ENCODE measurements around the gene THUMPD3. TPM values are rescaled to one million over a fixed set of nuclear protein-coding genes. Genes with fewer than 3 reads are reported as not detected.

The THUMPD3 gene
- total and polyA plus RNA-seq, 2 of the 13 experiments (the other 11 are each of a cell fraction or from before 2014, with no cell fraction given), result 31.2 to 44.1 TPM

DNA sequence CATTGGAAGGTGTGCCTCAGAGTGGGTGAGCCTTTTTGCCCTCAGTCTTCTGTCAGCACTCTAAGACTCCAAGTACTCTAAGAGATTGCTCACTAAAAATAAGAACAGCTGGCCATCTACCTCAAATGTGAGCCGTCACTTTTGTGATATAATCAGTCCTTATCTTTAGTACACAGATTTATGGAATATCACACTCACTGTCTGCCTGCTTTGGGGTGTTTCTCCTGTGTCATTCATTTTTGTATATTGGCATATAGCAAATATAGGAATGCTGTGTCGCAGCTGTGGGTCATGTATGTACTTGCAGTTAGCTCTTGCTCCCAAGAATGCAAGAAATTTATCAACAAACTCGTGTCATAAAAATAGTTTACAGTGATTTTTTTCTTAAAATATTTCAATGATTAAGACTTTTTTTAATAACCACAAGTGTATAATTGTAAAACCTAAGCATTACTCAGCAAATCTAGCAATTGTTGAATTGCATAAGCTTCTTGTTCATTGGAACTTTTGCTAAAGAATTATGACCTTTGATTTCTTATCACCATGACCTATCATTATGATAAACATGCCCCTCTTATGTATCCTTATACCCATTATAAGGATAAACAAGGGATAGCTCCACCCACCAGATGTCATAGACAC lies 53.4 kb downstream of the THUMPD3 start:
- peaks cover 96% of the 10 kb centered on the region for H3K79me2 ChIP-seq (ENCODE audit: insufficient read depth, low read length)
- no peak for FAIRE-seq
- in situ Hi-C loops (cut with HindIII; ENCODE audit: extremely low pct_ligation_motif_present, low pct_unique_long_range_greater_than_20kb), result no loop called here
- POLR2A ChIA-PET, result interaction anchor here (1.3 to 2.2 kb wide), 2 partner anchors 20 to 53 kb away, joined by 3 to 17 read pairs; partner anchors contain the start of genes SETD5 and THUMPD3
- H3K27ac ChIP-seq (ENCODE audit: extremely low read length, insufficient read depth, low read length), result peak overlapping the region; percentile 39
- TF ChIP-seq CREM (IDR thresholded peaks at IDR 0.05) (no peak), CREM (CRISPR knock-in tag; IDR thresholded peaks at IDR 0.05) (no peak), ZNF672 (CRISPR knock-in tag; IDR thresholded peaks at IDR 0.05) (no peak), KDM6A (CRISPR knock-in tag; IDR thresholded peaks at IDR 0.05; ENCODE audit: low read depth) (no peak), YEATS2 (CRISPR knock-in tag; IDR thresholded peaks at IDR 0.05; ENCODE audit: borderline replicate concordance) (no peak), PHB2 (IDR thresholded peaks at IDR 0.05; ENCODE audit: partially characterized antibody) (no peak), NR2F1 (CRISPR knock-in tag; IDR thresholded peaks at IDR 0.05) (no peak), NFE2 (CRISPR knock-in tag; IDR thresholded peaks at IDR 0.05) (no peak), ZFY (CRISPR knock-in tag; IDR thresholded peaks at IDR 0.05) (no peak), IRX3 (CRISPR knock-in tag; IDR thresholded peaks at IDR 0.05; ENCODE audit: borderline replicate concordance, low read depth) (no peak), ZNF160 (CRISPR knock-in tag; IDR thresholded peaks at IDR 0.05) (no peak)
- TF ChIP-seq, protein P1, sequence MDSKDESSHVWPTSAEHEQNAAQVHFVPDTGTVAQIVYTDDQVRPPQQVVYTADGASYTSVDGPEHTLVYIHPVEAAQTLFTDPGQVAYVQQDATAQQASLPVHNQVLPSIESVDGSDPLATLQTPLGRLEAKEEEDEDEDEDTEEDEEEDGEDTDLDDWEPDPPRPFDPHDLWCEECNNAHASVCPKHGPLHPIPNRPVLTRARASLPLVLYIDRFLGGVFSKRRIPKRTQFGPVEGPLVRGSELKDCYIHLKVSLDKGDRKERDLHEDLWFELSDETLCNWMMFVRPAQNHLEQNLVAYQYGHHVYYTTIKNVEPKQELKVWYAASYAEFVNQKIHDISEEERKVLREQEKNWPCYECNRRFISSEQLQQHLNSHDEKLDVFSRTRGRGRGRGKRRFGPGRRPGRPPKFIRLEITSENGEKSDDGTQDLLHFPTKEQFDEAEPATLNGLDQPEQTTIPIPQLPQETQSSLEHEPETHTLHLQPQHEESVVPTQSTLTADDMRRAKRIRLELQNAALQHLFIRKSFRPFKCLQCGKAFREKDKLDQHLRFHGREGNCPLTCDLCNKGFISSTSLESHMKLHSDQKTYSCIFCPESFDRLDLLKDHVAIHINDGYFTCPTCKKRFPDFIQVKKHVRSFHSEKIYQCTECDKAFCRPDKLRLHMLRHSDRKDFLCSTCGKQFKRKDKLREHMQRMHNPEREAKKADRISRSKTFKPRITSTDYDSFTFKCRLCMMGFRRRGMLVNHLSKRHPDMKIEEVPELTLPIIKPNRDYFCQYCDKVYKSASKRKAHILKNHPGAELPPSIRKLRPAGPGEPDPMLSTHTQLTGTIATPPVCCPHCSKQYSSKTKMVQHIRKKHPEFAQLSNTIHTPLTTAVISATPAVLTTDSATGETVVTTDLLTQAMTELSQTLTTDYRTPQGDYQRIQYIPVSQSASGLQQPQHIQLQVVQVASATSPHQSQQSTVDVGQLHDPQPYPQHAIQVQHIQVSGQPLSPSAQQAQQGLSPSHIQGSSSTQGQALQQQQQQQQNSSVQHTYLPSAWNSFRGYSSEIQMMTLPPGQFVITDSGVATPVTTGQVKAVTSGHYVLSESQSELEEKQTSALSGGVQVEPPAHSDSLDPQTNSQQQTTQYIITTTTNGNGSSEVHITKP (CRISPR knock-in tag; IDR thresholded peaks at IDR 0.05; ENCODE audit: low read depth), result no peak
- TF ChIP-seq, protein P2, sequence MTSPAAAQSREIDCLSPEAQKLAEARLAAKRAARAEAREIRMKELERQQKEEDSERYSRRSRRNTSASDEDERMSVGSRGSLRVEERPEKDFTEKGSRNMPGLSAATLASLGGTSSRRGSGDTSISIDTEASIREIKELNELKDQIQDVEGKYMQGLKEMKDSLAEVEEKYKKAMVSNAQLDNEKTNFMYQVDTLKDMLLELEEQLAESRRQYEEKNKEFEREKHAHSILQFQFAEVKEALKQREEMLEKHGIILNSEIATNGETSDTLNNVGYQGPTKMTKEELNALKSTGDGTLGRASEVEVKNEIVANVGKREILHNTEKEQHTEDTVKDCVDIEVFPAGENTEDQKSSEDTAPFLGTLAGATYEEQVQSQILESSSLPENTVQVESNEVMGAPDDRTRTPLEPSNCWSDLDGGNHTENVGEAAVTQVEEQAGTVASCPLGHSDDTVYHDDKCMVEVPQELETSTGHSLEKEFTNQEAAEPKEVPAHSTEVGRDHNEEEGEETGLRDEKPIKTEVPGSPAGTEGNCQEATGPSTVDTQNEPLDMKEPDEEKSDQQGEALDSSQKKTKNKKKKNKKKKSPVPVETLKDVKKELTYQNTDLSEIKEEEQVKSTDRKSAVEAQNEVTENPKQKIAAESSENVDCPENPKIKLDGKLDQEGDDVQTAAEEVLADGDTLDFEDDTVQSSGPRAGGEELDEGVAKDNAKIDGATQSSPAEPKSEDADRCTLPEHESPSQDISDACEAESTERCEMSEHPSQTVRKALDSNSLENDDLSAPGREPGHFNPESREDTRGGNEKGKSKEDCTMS (CRISPR knock-in tag; conservative IDR thresholded peaks at IDR 0.05), result no peak
- peaks cover 0 to 16% of the 10 kb centered on the region in 2 experiments; a peak in 3 of 5 replicates for H3K36me3 ChIP-seq (replicated peaks in 1 of 2; ENCODE audit: control insufficient read depth in 1 of 2, insufficient read depth in 2 of 2, low read length in 2 of 2)
- no peaks in the 10 kb centered on the region for H3K9me3 ChIP-seq (ENCODE audit: low read length)
- no peaks in the 10 kb centered on the region for H3K27me3 ChIP-seq (ENCODE audit: control insufficient read depth in 1 of 2, insufficient read depth in 2 of 2, low read length in 2 of 2)
- H2AFZ ChIP-seq (ENCODE audit: low read length), result no peak overlapping the region
- no peak overlapping the region for H3K4me3 ChIP-seq (replicated peaks in 1 of 3; ENCODE audit: insufficient read depth in 1 of 3, low read depth in 2 of 3, low read length in 3 of 3)
- intact Hi-C loops (cut with micrococcal nuclease; ENCODE audit: unreplicated experiment), result no loop called here
- 82% methylated on average over 3 of the region's 3 CpGs for WGBS (ENCODE audit: low lambda C conversion rate)
- H3K9ac ChIP-seq (ENCODE audit: insufficient read depth, low read depth, low read length), result no peak overlapping the region
- no peak for DNase-seq (ENCODE audit: low spot score)
- peaks cover 62% of the 10 kb centered on the region for H4K20me1 ChIP-seq (ENCODE audit: insufficient read depth, low read length)
- CTCF ChIA-PET (ENCODE audit: low intra/inter-chr PET ratio, low total read pairs), result no interaction called here
- BruUV-seq (replicated peaks), result no TSS peak
- H3K4me1 ChIP-seq (ENCODE audit: insufficient read depth, low read length), result peaks cover 86% of the 10 kb centered on the region
- no peak overlapping the region for H3K4me2 ChIP-seq (ENCODE audit: low read depth, low read length)
- ATAC-seq, result no peak

Measured in HepG2 (cell line).